GM12891 (cell line): ENCODE measurements around the gene DOCK8.

ENCODE experiments used
- PAX5 ChIP-seq: IDR thresholded peaks from 2 replicates; pipeline ENCODE4 v1.6.1; 2011; ENCODE audit warnings: low read length, moderate library complexity, mild to moderate bottlenecking; ENCODE audit not compliant: insufficient read depth, severe bottlenecking
- POLR2A ChIP-seq: IDR thresholded peaks from 2 replicates; pipeline ENCODE4 v1.6.1; 2011; ENCODE audit warnings: low read depth, low read length, control low read depth
- POLR2AphosphoS5 ChIP-seq: IDR thresholded peaks from 2 replicates; pipeline ENCODE4 v1.6.1; 2011; ENCODE audit warnings: low read depth, low read length, control low read depth
- POU2F2 ChIP-seq: IDR thresholded peaks from 2 replicates; pipeline ENCODE4 v1.6.1; 2011; ENCODE audit warnings: low read depth, mild to moderate bottlenecking, control low read depth, low read length, moderate library complexity
- SPI1 ChIP-seq: IDR thresholded peaks from 2 replicates; pipeline ENCODE4 v1.6.1; 2011; ENCODE audit warnings: low read depth, low read length, control low read depth
- TAF1 ChIP-seq: IDR thresholded peaks from 2 replicates; pipeline ENCODE4 v1.6.1; 2011; ENCODE audit warnings: low read depth, low read length, control low read depth

DNA sequence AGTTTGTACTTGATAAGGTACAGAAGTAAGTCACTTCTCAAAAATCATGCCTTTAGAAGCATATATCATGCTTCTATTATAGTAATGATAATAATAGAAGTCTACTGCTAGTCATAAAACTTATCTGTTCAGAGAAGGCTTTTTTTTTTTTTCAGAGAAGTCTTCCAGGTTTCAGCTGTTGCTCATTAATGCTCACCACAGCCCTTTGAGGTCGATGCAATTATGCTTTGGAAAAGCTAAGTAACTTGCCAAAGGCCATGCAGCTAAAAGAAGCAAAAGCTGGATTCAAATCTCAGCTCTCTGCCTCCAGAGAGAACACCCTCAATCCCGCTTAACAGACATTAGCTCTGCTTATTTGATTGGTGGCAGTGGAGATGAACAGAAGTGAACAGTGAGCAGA lies 150.8 kb downstream of the DOCK8 start:
- TF ChIP-seq TAF1: no peak
- no peak for TF ChIP-seq POLR2A
- no peak for TF ChIP-seq POLR2AphosphoS5
- no peak for TF ChIP-seq SPI1
- TF ChIP-seq POU2F2: no peak
- no peak for TF ChIP-seq PAX5
